ENCODE results near the gene PNMA6F. TPM values are rescaled to one million over a fixed set of nuclear protein-coding genes. Genes with fewer than 3 reads are reported as not detected.

PNMA6F gene
- total RNA-seq, 2 donors from 2014 or later: 0.97 TPM; not detected in 1

DNA sequence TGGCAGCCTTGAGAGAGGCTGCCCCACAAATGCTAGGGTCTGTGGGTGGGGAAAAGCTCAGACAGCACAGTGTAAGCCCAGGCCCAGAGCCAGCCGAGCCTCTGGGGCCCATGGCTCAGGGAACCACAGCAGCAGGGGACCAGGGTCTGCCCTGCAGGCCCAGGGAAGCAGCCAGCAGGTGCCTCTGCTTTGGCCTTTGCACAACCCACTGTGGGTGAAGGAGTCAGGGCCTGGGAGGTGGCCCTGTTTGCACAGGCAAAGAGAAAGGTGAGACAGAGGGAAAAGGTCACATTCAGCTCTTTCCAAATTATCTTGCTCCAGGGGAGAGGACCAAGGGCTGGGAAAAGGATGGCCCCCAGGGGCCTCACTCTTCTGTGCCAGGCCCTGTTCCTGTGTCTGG lies 8.7 kb downstream of the PNMA6F start:
- Histone ChIP-seq H3K4me3 (no peak overlapping the region), H3K9me3 (no peaks in the 10 kb centered on the region), H3K36me3 (no peaks in the 10 kb centered on the region), H3K4me1 (replicated peaks) (no peaks in the 10 kb centered on the region), H3K27ac (no peak overlapping the region), H3K27me3 (replicated peaks; ENCODE audit: insufficient read depth) (no peaks in the 10 kb centered on the region)
- intact Hi-C loops (cut with DNase I): no loop called here
- WGBS: no CpG with 5 or more reads among the region's 1 CpG
- TF ChIP-seq POLR2A (IDR thresholded peaks at IDR 0.05) (no peak), POLR2AphosphoS5 (IDR thresholded peaks at IDR 0.05) (no peak)
- TF ChIP-seq, protein P1, sequence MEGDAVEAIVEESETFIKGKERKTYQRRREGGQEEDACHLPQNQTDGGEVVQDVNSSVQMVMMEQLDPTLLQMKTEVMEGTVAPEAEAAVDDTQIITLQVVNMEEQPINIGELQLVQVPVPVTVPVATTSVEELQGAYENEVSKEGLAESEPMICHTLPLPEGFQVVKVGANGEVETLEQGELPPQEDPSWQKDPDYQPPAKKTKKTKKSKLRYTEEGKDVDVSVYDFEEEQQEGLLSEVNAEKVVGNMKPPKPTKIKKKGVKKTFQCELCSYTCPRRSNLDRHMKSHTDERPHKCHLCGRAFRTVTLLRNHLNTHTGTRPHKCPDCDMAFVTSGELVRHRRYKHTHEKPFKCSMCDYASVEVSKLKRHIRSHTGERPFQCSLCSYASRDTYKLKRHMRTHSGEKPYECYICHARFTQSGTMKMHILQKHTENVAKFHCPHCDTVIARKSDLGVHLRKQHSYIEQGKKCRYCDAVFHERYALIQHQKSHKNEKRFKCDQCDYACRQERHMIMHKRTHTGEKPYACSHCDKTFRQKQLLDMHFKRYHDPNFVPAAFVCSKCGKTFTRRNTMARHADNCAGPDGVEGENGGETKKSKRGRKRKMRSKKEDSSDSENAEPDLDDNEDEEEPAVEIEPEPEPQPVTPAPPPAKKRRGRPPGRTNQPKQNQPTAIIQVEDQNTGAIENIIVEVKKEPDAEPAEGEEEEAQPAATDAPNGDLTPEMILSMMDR (IDR thresholded peaks at IDR 0.05): no peak
- no peak for DNase-seq (ENCODE audit: low spot score)

DNA sequence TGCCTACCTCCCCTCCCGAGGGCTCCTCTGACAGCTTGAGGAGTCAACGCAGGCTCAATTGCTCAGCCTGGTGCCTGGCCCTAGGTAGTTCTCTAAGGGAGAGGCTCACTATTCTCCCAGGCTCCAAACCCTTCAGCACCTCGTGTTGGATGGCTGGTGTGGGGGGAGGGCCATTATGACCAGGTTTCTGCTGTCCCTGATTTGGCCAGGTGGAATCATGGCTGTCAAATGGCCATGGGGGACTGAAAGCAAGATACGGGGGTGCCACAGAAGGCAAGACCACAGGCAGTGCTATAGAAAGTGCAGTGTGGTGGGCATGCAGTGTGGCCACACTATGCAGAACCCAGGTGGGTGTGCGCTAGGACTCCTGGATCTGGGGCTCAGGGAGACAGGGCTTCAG lies 9.5 kb downstream of the PNMA6F start:
- H3K4me3 ChIP-seq: no peak overlapping the region
- H3K27me3 ChIP-seq (replicated peaks; ENCODE audit: insufficient read depth): no peaks in the 10 kb centered on the region
- no peaks in the 10 kb centered on the region for H3K4me1 ChIP-seq (replicated peaks)
- DNase-seq (ENCODE audit: low spot score): no peak
- no peak overlapping the region for H3K27ac ChIP-seq
- no peak for TF ChIP-seq POLR2A (IDR thresholded peaks at IDR 0.05)
- TF ChIP-seq POLR2AphosphoS5 (IDR thresholded peaks at IDR 0.05): no peak
- TF ChIP-seq, protein P1 (IDR thresholded peaks at IDR 0.05): no peak
- no peaks in the 10 kb centered on the region for H3K9me3 ChIP-seq
- intact Hi-C loops (cut with DNase I): no loop called here
- WGBS: 85% methylated on average over 4 of the region's 5 CpGs
- no peaks in the 10 kb centered on the region for H3K36me3 ChIP-seq

DNA sequence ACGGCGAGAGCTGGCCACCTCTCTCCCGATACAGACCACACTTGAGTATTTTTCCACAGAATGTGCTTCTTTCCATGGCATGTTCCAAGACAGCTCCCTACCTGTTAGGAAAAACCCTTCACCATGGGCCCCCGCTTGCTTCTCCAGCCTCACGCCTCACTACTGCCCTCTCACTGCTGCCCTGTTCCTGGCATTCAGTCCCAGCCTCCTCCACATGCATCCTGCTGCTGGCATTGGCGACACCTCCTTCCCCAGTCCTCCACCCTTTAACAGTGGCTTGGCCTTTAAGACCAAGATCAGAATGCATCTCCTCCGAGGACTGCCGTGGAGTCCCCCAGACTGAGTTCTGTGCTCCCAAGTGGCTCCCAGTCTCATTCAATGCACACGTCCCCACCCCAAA lies 10.7 kb downstream of the PNMA6F start:
- WGBS: 82% methylated on average over 9 of the region's 9 CpGs
- no peaks in the 10 kb centered on the region for H3K27me3 ChIP-seq (replicated peaks; ENCODE audit: insufficient read depth)
- H3K4me3 ChIP-seq: no peak overlapping the region
- intact Hi-C loops (cut with DNase I): no loop called here
- DNase-seq (ENCODE audit: low spot score): no peak
- no peaks in the 10 kb centered on the region for H3K4me1 ChIP-seq (replicated peaks)
- H3K9me3 ChIP-seq: no peaks in the 10 kb centered on the region
- H3K36me3 ChIP-seq: no peaks in the 10 kb centered on the region
- H3K27ac ChIP-seq: no peak overlapping the region
- TF ChIP-seq, protein P1 (IDR thresholded peaks at IDR 0.05): no peak
- TF ChIP-seq POLR2A (IDR thresholded peaks at IDR 0.05): no peak
- TF ChIP-seq POLR2AphosphoS5 (IDR thresholded peaks at IDR 0.05): no peak

DNA sequence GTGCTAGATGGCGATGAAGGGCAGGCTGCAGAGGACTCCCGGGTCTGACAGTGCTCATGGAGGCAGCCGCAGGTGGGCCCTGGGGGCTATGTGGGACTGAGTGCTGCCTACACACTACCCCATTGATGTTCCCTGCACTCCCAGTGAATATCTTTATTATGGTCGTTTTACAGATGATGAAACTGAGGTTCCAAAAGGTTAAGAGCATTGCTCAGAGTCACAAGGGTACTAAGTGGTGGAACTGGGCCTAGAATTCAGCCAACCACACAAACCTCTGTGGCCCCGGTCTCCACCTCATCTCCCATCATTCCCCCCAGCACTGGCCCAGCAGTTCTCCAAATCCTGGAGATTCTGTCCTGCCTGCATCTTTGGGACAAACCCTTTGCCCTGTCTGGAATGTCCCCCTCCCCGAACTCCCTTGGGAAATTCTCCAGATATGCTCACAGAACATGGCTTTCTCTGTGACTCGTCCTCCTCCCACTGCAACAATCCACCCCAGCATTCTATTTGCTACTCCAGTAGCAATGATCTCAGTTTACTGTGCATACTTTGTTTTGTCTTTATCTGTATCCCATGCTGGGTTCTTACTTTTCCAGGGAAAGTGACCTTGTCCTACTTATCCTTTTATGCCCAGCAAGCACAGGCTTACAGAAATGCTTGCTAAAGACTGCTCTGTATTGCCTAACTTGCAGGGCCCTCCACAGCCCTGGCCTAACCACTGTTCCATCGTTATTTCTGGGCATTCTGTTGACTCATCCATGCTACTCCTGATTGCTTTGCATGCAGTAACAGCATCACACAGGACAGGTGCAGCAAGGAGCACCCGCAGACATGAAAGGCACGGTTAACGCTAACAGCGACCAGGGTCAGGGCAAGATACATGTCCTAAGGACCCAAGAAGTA lies 14.0 kb downstream of the PNMA6F start:
- Histone ChIP-seq H3K36me3 (no peaks in the 10 kb centered on the region), H3K4me3 (no peak overlapping the region), H3K9me3 (no peaks in the 10 kb centered on the region), H3K27ac (no peak overlapping the region), H3K27me3 (replicated peaks; ENCODE audit: insufficient read depth) (no peaks in the 10 kb centered on the region), H3K4me1 (replicated peaks) (no peaks in the 10 kb centered on the region)
- TF ChIP-seq, protein P1 (IDR thresholded peaks at IDR 0.05): no peak
- TF ChIP-seq POLR2A (IDR thresholded peaks at IDR 0.05) (no peak), POLR2AphosphoS5 (IDR thresholded peaks at IDR 0.05) (no peak)
- no peak for DNase-seq (ENCODE audit: low spot score)
- intact Hi-C loops (cut with DNase I): no loop called here
- 79% methylated on average over 9 of the region's 12 CpGs for WGBS
